Activated naive CD8-positive, alpha-beta T cell treated with anti-CD3 and anti-CD28 coated beads, Interleukin-2, amount 50 U/mL, for 24 hours (primary cell): ENCODE measurements around the gene PANX2.
A peak's percentile ranks its signal among the peaks of the same experiment; 100 is the strongest.

ENCODE experiments used
- ATAC-seq: fragments of 150-1000 bp; cut with Tn5 transposase; one replicate; pipeline ENCODE4 v1.10.0; 2021
- DNase-seq: peaks from one replicate; pipeline ENCODE4 v3.0.0; 2021
- H3K27ac Mint-ChIP-seq: one replicate; pipeline ENCODE4 v1.8.0; 2021; ENCODE audit warnings: mild to moderate bottlenecking, mixed read lengths
- H3K27me3 Mint-ChIP-seq: one replicate; pipeline ENCODE4 v1.8.0; 2021; ENCODE audit warnings: mixed read lengths
- H3K36me3 Mint-ChIP-seq: one replicate; pipeline ENCODE4 v1.8.0; 2021; ENCODE audit warnings: low read depth, mixed read lengths
- H3K4me1 Mint-ChIP-seq: one replicate; pipeline ENCODE4 v1.8.0; 2021; ENCODE audit warnings: mixed read lengths
- H3K4me3 Mint-ChIP-seq: one replicate; pipeline ENCODE4 v1.8.0; 2021; ENCODE audit warnings: mild to moderate bottlenecking, moderate library complexity, mixed read lengths
- H3K9me3 Mint-ChIP-seq: one replicate; pipeline ENCODE4 v1.8.0; 2021; ENCODE audit warnings: mixed read lengths

The PANX2 gene

GRCh38 chr22:50216055-50216683 is 45.6 kb downstream of the PANX2 start:
- Mint-ChIP-seq H3K36me3 (peaks cover 37% of the 10 kb centered on the region), H3K9me3 (no peaks in the 10 kb centered on the region), H3K27ac (no peak overlapping the region), H3K27me3 (no peaks in the 10 kb centered on the region), H3K4me1 (peaks cover 3% of the 10 kb centered on the region), H3K4me3 (no peak overlapping the region)
- DNase-seq (no peak), ATAC-seq (no peak)

GRCh38 chr22:50216684-50217520 is 46.4 kb downstream of the PANX2 start:
- H3K27me3 Mint-ChIP-seq, result no peaks in the 10 kb centered on the region
- no peaks in the 10 kb centered on the region for H3K9me3 Mint-ChIP-seq
- H3K4me3 Mint-ChIP-seq, result no peak overlapping the region
- DNase-seq, result no peak
- peak overlapping the region; percentile 14 for H3K27ac Mint-ChIP-seq
- no peak for ATAC-seq
- H3K36me3 Mint-ChIP-seq, result peaks cover 35% of the 10 kb centered on the region
- peaks cover 2% of the 10 kb centered on the region for H3K4me1 Mint-ChIP-seq

GRCh38 chr22:50217543-50218152 is 47.1 kb downstream of the PANX2 start:
- ATAC-seq (no peak), DNase-seq (no peak)
- H3K27me3 Mint-ChIP-seq, result no peaks in the 10 kb centered on the region
- no peak overlapping the region for H3K27ac Mint-ChIP-seq
- H3K36me3 Mint-ChIP-seq, result peaks cover 30% of the 10 kb centered on the region
- H3K4me3 Mint-ChIP-seq, result no peak overlapping the region
- H3K9me3 Mint-ChIP-seq, result no peaks in the 10 kb centered on the region
- H3K4me1 Mint-ChIP-seq, result peaks cover 2% of the 10 kb centered on the region

GRCh38 chr22:50218153-50218995 is 47.8 kb downstream of the PANX2 start:
- DNase-seq, result no peak
- peaks cover 27% of the 10 kb centered on the region for H3K36me3 Mint-ChIP-seq
- no peak overlapping the region for H3K4me3 Mint-ChIP-seq
- no peaks in the 10 kb centered on the region for H3K27me3 Mint-ChIP-seq
- no peaks in the 10 kb centered on the region for H3K9me3 Mint-ChIP-seq
- H3K4me1 Mint-ChIP-seq, result peaks cover 2% of the 10 kb centered on the region
- ATAC-seq, result no peak
- no peak overlapping the region for H3K27ac Mint-ChIP-seq

- Mint-ChIP-seq H3K36me3 (peaks cover 27% of the 10 kb centered on the region), H3K4me1 (no peaks in the 10 kb centered on the region), H3K9me3 (no peaks in the 10 kb centered on the region), H3K27ac (no peak overlapping the region), H3K27me3 (no peaks in the 10 kb centered on the region), H3K4me3 (no peak overlapping the region)
- ATAC-seq, result no peak
- no peak for DNase-seq
Measured at GRCh38 chr22:50218996-50219727, 48.6 kb downstream of the PANX2 start.

- Mint-ChIP-seq H3K27ac (no peak overlapping the region), H3K4me1 (no peaks in the 10 kb centered on the region), H3K27me3 (no peaks in the 10 kb centered on the region), H3K9me3 (no peaks in the 10 kb centered on the region), H3K36me3 (peaks cover 24% of the 10 kb centered on the region), H3K4me3 (no peak overlapping the region)
- ATAC-seq, result no peak
- DNase-seq, result no peak
Measured at GRCh38 chr22:50219800-50220602, 49.5 kb downstream of the PANX2 start.

GRCh38 chr22:50220603-50221409 is 50.3 kb downstream of the PANX2 start:
- no peak for DNase-seq
- no peak for ATAC-seq
- H3K27ac Mint-ChIP-seq, result no peak overlapping the region
- no peaks in the 10 kb centered on the region for H3K9me3 Mint-ChIP-seq
- peaks cover 20% of the 10 kb centered on the region for H3K36me3 Mint-ChIP-seq
- no peak overlapping the region for H3K4me3 Mint-ChIP-seq
- H3K4me1 Mint-ChIP-seq, result no peaks in the 10 kb centered on the region
- H3K27me3 Mint-ChIP-seq, result no peaks in the 10 kb centered on the region

GRCh38 chr22:50221410-50222300 is 51.1 kb downstream of the PANX2 start:
- ATAC-seq (no peak), DNase-seq (no peak)
- H3K9me3 Mint-ChIP-seq, result no peaks in the 10 kb centered on the region
- no peak overlapping the region for H3K4me3 Mint-ChIP-seq
- no peaks in the 10 kb centered on the region for H3K4me1 Mint-ChIP-seq
- H3K27me3 Mint-ChIP-seq, result no peaks in the 10 kb centered on the region
- peaks cover 16% of the 10 kb centered on the region for H3K36me3 Mint-ChIP-seq
- no peak overlapping the region for H3K27ac Mint-ChIP-seq

- H3K27me3 Mint-ChIP-seq, result no peaks in the 10 kb centered on the region
- no peak overlapping the region for H3K4me3 Mint-ChIP-seq
- ATAC-seq (no peak), DNase-seq (no peak)
- no peaks in the 10 kb centered on the region for H3K4me1 Mint-ChIP-seq
- H3K27ac Mint-ChIP-seq, result no peak overlapping the region
- no peaks in the 10 kb centered on the region for H3K9me3 Mint-ChIP-seq
- peaks cover 13% of the 10 kb centered on the region for H3K36me3 Mint-ChIP-seq
Measured at GRCh38 chr22:50222508-50222907, 52.0 kb downstream of the PANX2 start.

GRCh38 chr22:50224071-50224470 is 53.5 kb downstream of the PANX2 start:
- Mint-ChIP-seq H3K4me3 (no peak overlapping the region), H3K36me3 (peaks cover 13% of the 10 kb centered on the region)

GRCh38 chr22:50225200-50225969 is 54.9 kb downstream of the PANX2 start:
- no peak for ATAC-seq
- DNase-seq, result no peak
- H3K4me1 Mint-ChIP-seq, result no peaks in the 10 kb centered on the region

More at GRCh38 chr22:50224071-50224470, 53.5 kb downstream of the PANX2 start:
- no peak for DNase-seq
- no peak for ATAC-seq
- Mint-ChIP-seq H3K27me3 (no peaks in the 10 kb centered on the region), H3K27ac (no peak overlapping the region), H3K9me3 (no peaks in the 10 kb centered on the region), H3K4me1 (no peaks in the 10 kb centered on the region)

More at GRCh38 chr22:50225200-50225969, 54.9 kb downstream of the PANX2 start:
- Mint-ChIP-seq H3K4me3 (no peak overlapping the region), H3K27ac (no peak overlapping the region), H3K27me3 (no peaks in the 10 kb centered on the region), H3K36me3 (peaks cover 12% of the 10 kb centered on the region), H3K9me3 (no peaks in the 10 kb centered on the region)
